IPS-18a (cell line): ENCODE data around the gene CDK5.
A peak's percentile ranks its signal among the peaks of the same experiment; 100 is the strongest.

Experiments
- H3K27ac ChIP-seq: one replicate; pipeline ENCODE4 v1.5.1; 2013; ENCODE audit warnings: low read length
- H3K27me3 ChIP-seq: one replicate; pipeline ENCODE4 v1.6.1; 2013; ENCODE audit warnings: mild to moderate bottlenecking, low read length; ENCODE audit not compliant: control insufficient read depth, insufficient read depth
- H3K36me3 ChIP-seq: one replicate; pipeline ENCODE4 v1.6.1; 2013; ENCODE audit warnings: low read depth, low read length; ENCODE audit not compliant: control insufficient read depth
- H3K4me1 ChIP-seq: one replicate; pipeline ENCODE4 v1.6.1; 2013; ENCODE audit warnings: low read depth, low read length; ENCODE audit not compliant: control insufficient read depth
- H3K4me3 ChIP-seq: one replicate; pipeline ENCODE4 v1.5.1; 2013; ENCODE audit warnings: low read length
- H3K9ac ChIP-seq: one replicate; pipeline ENCODE4 v1.6.1; 2013; ENCODE audit warnings: mild to moderate bottlenecking, low read length, moderate library complexity
- H3K9me3 ChIP-seq: one replicate; pipeline ENCODE4 v1.6.1; 2013; ENCODE audit warnings: low read depth, low read length; ENCODE audit not compliant: control insufficient read depth

The CDK5 gene

DNA sequence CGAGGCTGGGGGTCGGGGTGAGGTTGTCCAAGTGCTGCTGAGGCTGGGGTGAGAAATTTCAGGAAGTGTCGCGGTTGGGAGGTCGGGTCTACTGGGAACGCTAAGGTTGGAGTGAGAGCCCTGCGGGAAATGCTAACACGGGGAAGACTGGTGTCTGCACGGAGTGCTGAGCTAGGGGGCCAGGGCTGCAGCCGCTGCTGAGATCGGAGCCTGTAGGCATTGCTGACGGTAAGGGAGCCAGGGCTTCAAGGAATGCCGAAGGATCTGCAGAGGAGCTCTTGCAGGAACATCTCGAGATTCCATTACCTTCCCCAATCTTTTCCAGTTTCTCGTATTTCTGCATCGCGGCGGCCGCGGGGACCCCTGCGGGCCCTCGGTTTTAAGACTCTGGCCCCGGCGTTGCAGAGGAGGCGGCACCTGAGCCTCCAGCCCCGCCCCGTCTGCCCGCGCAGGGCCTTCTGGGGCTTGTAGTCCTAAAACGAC, at the start of gene CDK5:
Gene CDK5, minus strand, starts transcription at position 392 of the 483 bp plus-strand sequence. Its CDS starts 49 bp downstream, at position 343.
- H3K9me3 ChIP-seq = no peaks in the 10 kb centered on the region
- H3K27me3 ChIP-seq = peaks cover 43% of the 10 kb centered on the region
- H3K36me3 ChIP-seq = no peaks in the 10 kb centered on the region
- H3K9ac ChIP-seq = peak within 1 kb of the TSS; percentile 29
- no peak within 1 kb of the TSS for H3K27ac ChIP-seq
- peak within 1 kb of the TSS; percentile 84 for H3K4me3 ChIP-seq
- peaks cover 31% of the 10 kb centered on the region for H3K4me1 ChIP-seq

DNA sequence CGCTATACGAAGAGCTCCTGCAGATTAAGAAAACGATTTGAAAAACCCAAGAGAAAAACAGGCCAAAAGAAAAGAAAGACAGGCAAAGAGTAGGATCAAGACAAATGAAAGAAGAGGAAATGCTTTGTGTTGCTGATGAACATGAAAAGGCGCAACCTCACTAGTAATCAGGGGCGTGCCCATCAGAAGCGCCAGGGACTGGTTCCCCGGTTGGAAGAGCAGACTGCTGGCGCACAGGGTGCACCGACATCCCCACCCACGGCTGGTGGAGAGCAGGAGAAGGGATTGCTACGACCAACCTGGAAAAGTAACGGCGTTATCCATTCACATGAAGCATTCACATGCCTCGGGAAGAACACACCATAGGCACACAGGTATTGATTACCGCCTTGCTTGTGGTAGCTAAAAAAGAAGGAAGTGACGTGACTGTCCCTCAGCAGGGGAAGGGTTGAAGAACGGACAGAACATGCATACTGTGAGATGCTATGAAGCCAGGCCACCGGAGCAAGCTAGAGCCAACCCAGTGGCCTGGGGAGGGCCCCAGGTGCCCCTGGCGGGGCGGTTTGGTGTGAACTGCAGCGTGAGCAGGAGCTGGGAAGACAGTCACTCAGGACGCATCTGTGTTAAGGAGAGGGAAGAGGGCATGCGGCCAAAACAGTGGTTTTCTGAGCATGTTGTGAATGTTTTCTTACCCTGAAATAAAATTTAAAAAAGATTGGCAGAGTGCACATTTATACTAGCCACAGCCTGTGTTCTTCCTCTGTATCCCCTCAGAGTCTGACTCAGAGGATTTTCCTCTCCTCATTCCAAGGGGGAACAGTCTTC, 46.9 kb upstream of the CDK5 start:
- Histone ChIP-seq H3K9me3 (no peaks in the 10 kb centered on the region), H3K4me1 (peaks cover 18% of the 10 kb centered on the region), H3K36me3 (no peaks in the 10 kb centered on the region), H3K27ac (peak overlapping the region; percentile 40), H3K27me3 (no peaks in the 10 kb centered on the region), H3K4me3 (peak overlapping the region; percentile 42), H3K9ac (peak overlapping the region; percentile 28)

DNA sequence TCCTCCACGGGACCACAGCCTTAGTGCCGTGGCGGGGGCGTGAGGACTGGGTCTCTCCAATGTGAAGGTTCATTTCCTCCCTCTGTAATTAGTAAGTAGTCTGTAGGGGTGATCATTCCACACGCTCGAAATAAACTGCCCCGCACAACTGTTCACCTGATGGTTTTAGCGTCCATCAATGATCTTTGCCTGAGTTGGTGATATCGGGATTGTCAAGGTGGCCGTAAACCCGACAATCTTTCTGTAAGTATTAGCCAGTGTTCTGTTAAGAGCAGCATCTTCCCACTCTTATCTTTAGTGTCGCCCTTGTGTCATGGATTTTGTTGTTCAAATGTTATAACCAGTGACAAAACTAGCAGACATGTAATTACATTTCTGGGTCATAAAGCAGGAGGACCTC, 46.3 kb upstream of the CDK5 start:
- no peaks in the 10 kb centered on the region for H3K9me3 ChIP-seq
- peak overlapping the region; percentile 42 for H3K4me3 ChIP-seq
- no peaks in the 10 kb centered on the region for H3K36me3 ChIP-seq
- H3K27ac ChIP-seq = peak overlapping the region; percentile 40
- H3K4me1 ChIP-seq = peaks cover 18% of the 10 kb centered on the region
- peak overlapping the region; percentile 28 for H3K9ac ChIP-seq
- H3K27me3 ChIP-seq = no peaks in the 10 kb centered on the region

DNA sequence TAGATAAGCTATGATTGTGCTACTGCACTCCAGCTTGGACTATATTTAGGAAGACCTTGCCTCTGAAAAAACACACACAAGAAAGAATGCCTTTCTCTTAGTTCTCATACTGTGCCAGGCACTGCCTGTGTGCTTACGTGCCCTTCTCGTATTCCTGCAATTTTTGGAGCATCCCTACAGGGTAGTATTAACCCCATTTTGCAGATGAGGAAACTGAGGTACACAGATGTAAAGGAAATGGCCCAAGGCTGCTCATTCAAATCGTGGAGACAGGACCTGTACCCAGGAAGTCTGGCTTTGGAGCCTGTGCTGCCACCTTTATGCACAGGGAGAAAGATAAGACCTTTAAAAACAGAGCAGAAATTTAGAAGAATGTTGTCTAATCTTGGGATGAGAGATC, 45.3 kb upstream of the CDK5 start:
- no peak overlapping the region for H3K27ac ChIP-seq
- H3K27me3 ChIP-seq = no peaks in the 10 kb centered on the region
- no peaks in the 10 kb centered on the region for H3K36me3 ChIP-seq
- H3K4me1 ChIP-seq = peaks cover 18% of the 10 kb centered on the region
- no peaks in the 10 kb centered on the region for H3K9me3 ChIP-seq
- H3K4me3 ChIP-seq = no peak overlapping the region
- no peak overlapping the region for H3K9ac ChIP-seq

DNA sequence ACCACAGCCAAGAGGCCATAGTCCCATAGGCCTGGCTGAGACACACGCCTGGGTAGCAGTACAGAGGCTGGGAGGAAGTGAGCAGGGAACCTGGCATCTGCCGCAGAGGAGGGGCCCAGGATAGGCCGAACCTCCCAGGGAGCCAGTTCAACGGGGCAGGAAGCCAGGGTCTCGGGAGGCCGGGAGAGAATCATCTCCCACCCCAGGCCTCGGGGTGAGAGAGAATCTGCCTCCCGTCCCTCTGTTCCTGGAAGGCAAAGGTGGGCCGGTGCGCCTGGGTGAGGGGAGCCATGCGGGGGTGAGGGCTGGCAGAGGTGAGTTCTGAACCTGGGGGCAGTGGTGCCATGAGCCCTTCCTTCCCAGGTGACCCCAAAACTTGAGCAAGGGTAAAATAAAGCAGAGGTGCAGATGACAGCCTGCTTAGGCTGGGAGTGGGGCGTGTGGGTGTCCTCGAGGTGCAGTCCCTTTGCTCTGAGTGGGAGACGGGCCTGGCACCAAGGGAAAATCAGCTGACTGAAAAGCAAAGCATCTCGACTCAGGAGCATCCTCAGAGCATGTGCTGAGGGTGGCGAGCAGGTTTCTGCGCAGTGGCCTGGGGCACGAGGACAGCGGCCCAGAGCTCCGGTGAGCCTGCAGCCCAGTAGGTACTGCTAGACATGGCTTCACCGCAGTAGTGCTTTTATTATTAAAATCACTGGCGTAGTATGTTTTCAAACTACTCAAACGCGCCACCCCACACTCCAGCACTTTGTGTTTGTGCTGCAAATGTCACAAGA, 44.1 kb upstream of the CDK5 start:
- Histone ChIP-seq H3K9ac (no peak overlapping the region), H3K36me3 (no peaks in the 10 kb centered on the region), H3K9me3 (no peaks in the 10 kb centered on the region), H3K4me3 (no peak overlapping the region), H3K27ac (no peak overlapping the region), H3K27me3 (no peaks in the 10 kb centered on the region), H3K4me1 (peaks cover 18% of the 10 kb centered on the region)

DNA sequence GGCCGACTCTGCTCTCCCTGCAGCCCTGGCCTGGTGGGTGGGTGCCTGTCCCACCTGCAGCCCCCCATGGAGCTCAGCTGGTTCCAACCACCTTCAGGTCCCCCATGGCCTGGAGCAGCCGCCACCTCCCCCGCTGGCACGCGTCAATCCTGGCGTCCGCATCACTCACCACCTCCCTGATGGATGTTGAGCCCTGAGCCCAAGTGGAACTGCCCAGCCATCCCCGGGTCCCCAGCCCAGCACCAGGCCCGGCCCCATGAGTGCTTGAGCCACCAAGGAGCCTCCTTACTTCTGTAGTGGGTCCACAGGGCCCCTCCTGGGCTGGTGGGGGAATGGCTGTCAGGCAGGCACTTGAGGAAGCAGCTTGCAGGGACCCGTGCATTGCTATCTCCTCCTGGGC, 43.2 kb upstream of the CDK5 start:
- Histone ChIP-seq H3K9me3 (no peaks in the 10 kb centered on the region), H3K4me1 (peaks cover 18% of the 10 kb centered on the region), H3K27ac (no peak overlapping the region), H3K36me3 (no peaks in the 10 kb centered on the region), H3K4me3 (no peak overlapping the region), H3K9ac (no peak overlapping the region), H3K27me3 (no peaks in the 10 kb centered on the region)

DNA sequence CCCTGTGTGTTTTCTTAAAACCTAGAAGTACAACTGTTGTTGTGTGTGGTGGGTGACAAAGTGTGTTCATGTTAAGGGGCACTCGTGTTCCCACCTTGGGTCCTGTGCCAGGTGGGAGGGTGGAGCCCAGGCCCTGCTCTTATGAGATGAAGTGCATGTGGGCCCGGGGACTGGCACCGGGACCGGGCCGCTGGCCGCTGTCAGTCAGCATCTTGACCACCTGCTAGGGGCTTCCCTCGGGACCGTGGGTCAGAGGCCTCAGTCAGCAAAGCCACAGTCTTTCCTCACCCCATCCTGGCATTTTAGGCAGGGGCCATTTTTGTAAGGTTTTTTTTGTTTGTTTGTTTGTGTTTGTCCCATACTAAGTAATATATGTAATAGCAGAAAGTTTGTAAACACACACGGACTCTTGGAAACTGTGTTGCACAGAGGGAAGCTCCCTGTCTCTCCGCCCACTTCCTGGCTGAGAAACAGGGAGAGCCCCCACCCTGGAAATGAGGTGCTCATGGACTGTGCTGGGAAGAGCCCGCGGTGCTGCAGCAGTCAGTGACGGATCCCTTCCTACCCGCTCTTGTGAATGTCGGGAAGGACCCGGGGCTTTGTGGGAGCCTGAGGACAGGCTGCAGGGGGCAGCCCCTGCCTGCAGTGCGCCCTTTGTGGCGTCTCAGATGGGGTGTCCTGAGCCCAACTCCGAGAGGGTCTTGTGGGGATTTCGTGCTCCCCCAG, 42.0 kb upstream of the CDK5 start:
- H3K9me3 ChIP-seq = no peaks in the 10 kb centered on the region
- peaks cover 12% of the 10 kb centered on the region for H3K4me1 ChIP-seq
- H3K9ac ChIP-seq = no peak overlapping the region
- H3K36me3 ChIP-seq = no peaks in the 10 kb centered on the region
- H3K27ac ChIP-seq = no peak overlapping the region
- H3K27me3 ChIP-seq = no peaks in the 10 kb centered on the region
- no peak overlapping the region for H3K4me3 ChIP-seq

DNA sequence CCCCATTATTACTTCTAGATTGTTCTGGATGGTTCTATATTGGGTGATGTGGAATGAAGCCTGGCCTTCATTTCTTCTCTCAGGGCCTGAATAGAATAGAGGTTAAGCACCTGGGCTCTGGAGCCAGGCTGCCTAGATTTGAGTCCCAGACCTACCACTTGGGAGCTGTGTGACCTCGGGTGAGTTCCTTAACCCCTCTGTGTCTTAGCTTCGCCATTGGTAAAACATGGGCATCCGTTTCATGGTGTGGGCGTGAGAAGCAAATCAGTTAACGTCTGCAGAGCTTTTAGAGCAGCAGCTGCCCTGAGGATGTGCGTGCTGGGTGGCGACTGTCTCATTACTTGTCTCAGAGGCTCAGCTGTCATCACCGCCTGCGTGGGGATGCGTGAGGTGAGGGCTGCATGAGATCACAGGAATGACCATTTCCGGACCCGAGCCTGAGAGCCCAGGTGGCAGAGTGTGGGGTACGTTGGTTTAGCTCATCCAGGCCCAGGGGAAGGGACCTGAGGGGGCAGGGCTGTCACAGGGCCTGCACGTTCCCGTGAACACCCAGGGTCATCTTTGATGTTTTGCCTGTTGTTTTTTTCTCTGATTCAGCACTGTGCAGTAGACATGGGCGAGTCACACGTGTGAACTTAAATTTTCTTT, 38.3 kb upstream of the CDK5 start:
- no peaks in the 10 kb centered on the region for H3K9me3 ChIP-seq
- no peak overlapping the region for H3K4me3 ChIP-seq
- no peaks in the 10 kb centered on the region for H3K4me1 ChIP-seq
- H3K9ac ChIP-seq = no peak overlapping the region
- H3K27me3 ChIP-seq = no peaks in the 10 kb centered on the region
- H3K27ac ChIP-seq = no peak overlapping the region
- no peaks in the 10 kb centered on the region for H3K36me3 ChIP-seq

DNA sequence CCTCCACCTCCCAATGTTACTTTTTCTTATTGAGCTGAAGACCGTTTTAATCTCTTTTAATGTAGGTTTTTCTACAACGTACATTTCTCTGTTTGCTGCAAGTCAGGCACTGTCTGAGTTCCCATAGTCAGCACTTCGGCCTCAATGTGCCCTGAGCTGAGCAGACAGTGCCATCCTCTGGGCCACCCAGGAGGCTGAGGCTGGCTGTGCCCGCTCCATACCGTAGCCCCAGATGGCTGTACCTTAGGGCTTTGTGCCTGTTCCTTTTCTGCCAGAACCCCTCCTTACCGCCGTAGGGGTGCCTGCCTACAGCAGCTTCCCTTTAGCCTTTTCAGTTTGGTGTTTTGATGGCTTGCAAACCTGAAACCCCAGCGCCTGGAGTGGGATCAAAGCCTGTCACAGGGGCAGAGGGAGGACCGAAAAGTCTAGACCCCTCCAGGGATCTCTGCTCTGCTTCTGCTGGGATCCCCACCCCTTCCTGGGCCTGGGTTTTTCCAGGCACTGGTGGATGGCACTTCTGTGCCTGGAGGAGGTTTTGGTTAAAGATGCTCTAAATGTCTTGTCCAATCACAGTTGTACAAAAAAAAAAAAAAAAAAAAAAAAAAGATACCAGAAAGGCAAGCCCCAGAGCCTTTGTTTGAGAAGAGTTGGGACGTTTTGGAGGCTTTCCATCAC, 37.6 kb upstream of the CDK5 start:
- Histone ChIP-seq H3K27me3 (no peaks in the 10 kb centered on the region), H3K9ac (no peak overlapping the region), H3K27ac (no peak overlapping the region), H3K4me1 (no peaks in the 10 kb centered on the region), H3K9me3 (no peaks in the 10 kb centered on the region), H3K4me3 (no peak overlapping the region), H3K36me3 (no peaks in the 10 kb centered on the region)

DNA sequence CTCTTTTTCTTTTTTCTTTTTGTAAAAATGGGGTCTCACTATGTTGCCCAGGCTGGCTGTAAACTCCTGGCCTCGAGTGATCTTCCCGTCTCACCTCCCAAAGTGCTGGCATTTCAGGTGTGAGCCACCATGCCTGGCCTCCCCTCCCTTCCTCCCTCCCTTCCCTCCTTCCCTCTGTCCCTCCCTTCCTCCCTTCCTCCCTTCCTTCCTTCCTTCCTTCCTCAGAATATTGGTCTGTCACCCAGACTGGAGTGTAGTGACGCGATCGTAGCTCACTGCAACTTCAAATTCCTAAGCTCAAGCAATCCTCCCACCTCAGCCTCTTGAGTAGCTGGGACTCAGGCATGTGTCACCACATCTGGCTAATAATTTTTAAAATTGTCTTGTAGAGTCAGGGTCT, 37.0 kb upstream of the CDK5 start:
- Histone ChIP-seq H3K4me3 (no peak overlapping the region), H3K9me3 (no peaks in the 10 kb centered on the region), H3K4me1 (peaks cover 3% of the 10 kb centered on the region), H3K27me3 (peaks cover 3% of the 10 kb centered on the region), H3K9ac (no peak overlapping the region), H3K36me3 (no peaks in the 10 kb centered on the region), H3K27ac (no peak overlapping the region)
